ENCODE data around the gene VIT. TPM values are rescaled to one million over a fixed set of nuclear protein-coding genes. Genes with fewer than 3 reads are reported as not detected.

Gene VIT
- total RNA-seq, 4 donors from 2014 or later = 17.0 to 32.3 (median 28.7) TPM

GRCh38 chr2:36655453-36655852, 41.1 kb upstream of the VIT start:
- Histone ChIP-seq H3K4me1 (peaks cover 0 to 7% (median 4%) of the 10 kb centered on the region in 4 donors), H3K9me3 (no peaks in the 10 kb centered on the region), H3K27ac (replicated peaks in 1 of 4) (no peak overlapping the region), H3K27me3 (no peaks in the 10 kb centered on the region), H3K4me3 (no peak overlapping the region), H3K36me3 (no peaks in the 10 kb centered on the region)
- no peak for DNase-seq (ENCODE audit: extremely low spot score)
- intact Hi-C loops (cut with DNase I) = no loop called here
- 82% methylated on average over 4 of the region's 4 CpGs for WGBS
- TF ChIP-seq POLR2A (IDR thresholded peaks at IDR 0.05; ENCODE audit: low read depth) (no peak), POLR2AphosphoS5 (IDR thresholded peaks at IDR 0.05) (peak; percentile 21 to 57), EP300 (IDR thresholded peaks at IDR 0.05) (no peak), CTCF (IDR thresholded peaks at IDR 0.05) (no peak)

- Histone ChIP-seq H3K9me3 (no peaks in the 10 kb centered on the region), H3K27ac (replicated peaks in 1 of 4) (no peak overlapping the region), H3K36me3 (no peaks in the 10 kb centered on the region), H3K4me1 (peaks cover 0 to 7% (median 4%) of the 10 kb centered on the region in 4 donors), H3K4me3 (no peak overlapping the region), H3K27me3 (no peaks in the 10 kb centered on the region)
- no peak for DNase-seq (ENCODE audit: extremely low spot score)
- 100% methylated on average over 1 of the region's 1 CpG for WGBS
- TF ChIP-seq CTCF (IDR thresholded peaks at IDR 0.05) = no peak
- TF ChIP-seq EP300 (IDR thresholded peaks at IDR 0.05) = no peak
- no peak for TF ChIP-seq POLR2A (IDR thresholded peaks at IDR 0.05; ENCODE audit: low read depth)
- no peak for TF ChIP-seq POLR2AphosphoS5 (IDR thresholded peaks at IDR 0.05)
- intact Hi-C loops (cut with DNase I) = no loop called here
Measured at GRCh38 chr2:36657703-36658102, 38.8 kb upstream of the VIT start.

- Histone ChIP-seq H3K4me1 (peaks cover 2 to 8% (median 5%) of the 10 kb centered on the region in 4 donors), H3K9me3 (no peaks in the 10 kb centered on the region), H3K27me3 (no peaks in the 10 kb centered on the region), H3K4me3 (no peak overlapping the region), H3K27ac (replicated peaks in 1 of 4) (no peak overlapping the region), H3K36me3 (no peaks in the 10 kb centered on the region)
- intact Hi-C loops (cut with DNase I) = no loop called here
- WGBS = 85% methylated on average over 1 of the region's 1 CpG
- no peak for DNase-seq (ENCODE audit: extremely low spot score)
- no peak for TF ChIP-seq POLR2A (IDR thresholded peaks at IDR 0.05; ENCODE audit: low read depth)
- TF ChIP-seq EP300 (IDR thresholded peaks at IDR 0.05) = no peak
- TF ChIP-seq CTCF (IDR thresholded peaks at IDR 0.05) = no peak
- no peak for TF ChIP-seq POLR2AphosphoS5 (IDR thresholded peaks at IDR 0.05)
Measured at GRCh38 chr2:36658277-36658748, 38.2 kb upstream of the VIT start.

GRCh38 chr2:36659218-36659617, 37.3 kb upstream of the VIT start:
- Histone ChIP-seq H3K4me3 (no peak overlapping the region), H3K9me3 (no peaks in the 10 kb centered on the region), H3K4me1 (peaks cover 6 to 17% (median 14%) of the 10 kb centered on the region in 4 donors), H3K27ac (replicated peaks in 1 of 4) (no peak overlapping the region), H3K27me3 (no peaks in the 10 kb centered on the region), H3K36me3 (no peaks in the 10 kb centered on the region)
- WGBS = 96% methylated on average over 2 of the region's 2 CpGs
- TF ChIP-seq CTCF (IDR thresholded peaks at IDR 0.05) = no peak
- TF ChIP-seq POLR2A (IDR thresholded peaks at IDR 0.05; ENCODE audit: low read depth) = no peak
- no peak for TF ChIP-seq POLR2AphosphoS5 (IDR thresholded peaks at IDR 0.05)
- no peak for TF ChIP-seq EP300 (IDR thresholded peaks at IDR 0.05)
- DNase-seq (ENCODE audit: extremely low spot score) = no peak
- intact Hi-C loops (cut with DNase I) = no loop called here

GRCh38 chr2:36659872-36660312, 36.6 kb upstream of the VIT start:
- Histone ChIP-seq H3K27ac (replicated peaks in 1 of 4) (no peak overlapping the region), H3K9me3 (no peaks in the 10 kb centered on the region)
- intact Hi-C loops (cut with DNase I) = loop anchor here (10.0 kb wide), 1 partner anchor 125 kb away; no protein-coding TSS in a partner anchor

More at GRCh38 chr2:36659872-36660312, 36.6 kb upstream of the VIT start:
- Histone ChIP-seq H3K27me3 (no peaks in the 10 kb centered on the region), H3K4me1 (peaks cover 4 to 22% (median 20%) of the 10 kb centered on the region in 4 donors), H3K4me3 (no peak overlapping the region), H3K36me3 (no peaks in the 10 kb centered on the region)
- TF ChIP-seq POLR2AphosphoS5 (IDR thresholded peaks at IDR 0.05) (peak in 1 of 2 donors; percentile 21), EP300 (IDR thresholded peaks at IDR 0.05) (no peak), POLR2A (IDR thresholded peaks at IDR 0.05; ENCODE audit: low read depth) (no peak), CTCF (IDR thresholded peaks at IDR 0.05) (no peak)
- DNase-seq (ENCODE audit: extremely low spot score) = no peak

Data from esophagus muscularis mucosa (tissue), 4 donors.